IMR-90 (cell line): ENCODE results near the gene EGFL8. TPM values are rescaled to one million over a fixed set of nuclear protein-coding genes. Genes with fewer than 3 reads are reported as not detected.

Experiments used
- ATAC-seq: fragments of 200-7000 bp; cut with Tn5 transposase; 2 replicates; pipeline ENCODE4 v1.9.1; 2020; ENCODE audit warnings: low read depth, mild to moderate bottlenecking, moderate library complexity
- BruUV-seq: library from RNA; stranded (reverse); fragments of 400-500 nt; replicated peaks from 2 replicates; lab custom pipeline; 2021; lab: Mats Ljungman, UMichigan
- CTCF ChIA-PET: fragments of 300-600 bp; formaldehyde crosslinking; extraction: SDS; loops from one replicate; lab custom pipeline; 2021; ENCODE audit warnings: antibody characterized with exemption; lab: Yijun Ruan, JAX
- POLR2A ChIA-PET: fragments of 300-600 bp; sonication (Branson Sonifier 250); formaldehyde crosslinking; loops from one replicate; lab custom pipeline; 2022; ENCODE audit warnings: antibody characterized with exemption; ENCODE audit not compliant: unreplicated experiment; lab: Charles Lee
- DNase-seq: peaks from one replicate; pipeline ENCODE4 v3.0.0; 2013
- H2AFZ ChIP-seq: replicated peaks from 2 replicates; pipeline ENCODE3; 2013; ENCODE audit warnings: low read length, mild to moderate bottlenecking; ENCODE audit not compliant: poor library complexity
- H2AK5ac ChIP-seq: 2 replicates; pipeline ENCODE4 v1.6.1; 2013; ENCODE audit warnings: low read depth, low read length, inconsistent platforms
- H2AK9ac ChIP-seq: replicated peaks from 2 replicates; pipeline ENCODE3; 2013; ENCODE audit warnings: mild to moderate bottlenecking, low read depth, low read length, moderate library complexity; ENCODE audit not compliant: poor library complexity
- H2BK120ac ChIP-seq: 2 replicates; pipeline ENCODE4 v1.6.1; 2013; ENCODE audit warnings: low read depth, low read length, inconsistent platforms
- H2BK15ac ChIP-seq: 3 replicates; pipeline ENCODE4 v1.6.1; 2013; ENCODE audit warnings: low read depth, low read length, inconsistent platforms
- H2BK20ac ChIP-seq: 2 replicates; pipeline ENCODE4 v1.6.1; 2013; ENCODE audit warnings: low read depth, mild to moderate bottlenecking, inconsistent platforms, low read length, moderate library complexity
- H2BK5ac ChIP-seq: 2 replicates; pipeline ENCODE4 v1.6.1; 2013; ENCODE audit warnings: mild to moderate bottlenecking, low read depth, low read length, inconsistent platforms; ENCODE audit not compliant: poor library complexity, severe bottlenecking
- H3K14ac ChIP-seq: replicated peaks from 2 replicates; pipeline ENCODE4 v1.6.1; 2013; ENCODE audit warnings: low read depth, low read length, inconsistent platforms
- H3K18ac ChIP-seq: 2 replicates; pipeline ENCODE4 v1.6.1; 2013; ENCODE audit warnings: low read depth, low read length, control low read depth
- H3K23ac ChIP-seq: 2 replicates; pipeline ENCODE4 v1.6.1; 2013; ENCODE audit warnings: low read depth, low read length, inconsistent platforms
- H3K27ac ChIP-seq: 2 replicates; pipeline ENCODE4 v1.5.1; 2013; ENCODE audit warnings: mild to moderate bottlenecking, control low read depth, low read length; ENCODE audit not compliant: insufficient read depth
- H3K27me3 ChIP-seq: 2 replicates; pipeline ENCODE4 v1.6.1; 2013; ENCODE audit warnings: low read length; ENCODE audit not compliant: control insufficient read depth, insufficient read depth
- H3K36me3 ChIP-seq: 2 replicates; pipeline ENCODE4 v1.6.1; 2013; ENCODE audit warnings: low read length, mixed read lengths; ENCODE audit not compliant: control insufficient read depth, insufficient read depth
- H3K4ac ChIP-seq: 2 replicates; pipeline ENCODE4 v1.6.1; 2013; ENCODE audit warnings: low read depth, low read length, inconsistent platforms
- H3K4me1 ChIP-seq: 2 replicates; pipeline ENCODE4 v1.6.1; 2013; ENCODE audit warnings: low read length, mixed read lengths; ENCODE audit not compliant: control insufficient read depth, insufficient read depth
- H3K4me2 ChIP-seq: 2 replicates; pipeline ENCODE4 v1.6.1; 2013; ENCODE audit warnings: low read depth, mild to moderate bottlenecking, control low read depth, low read length, moderate library complexity
- H3K4me3 ChIP-seq: 2 replicates; pipeline ENCODE4 v1.5.1; 2013; ENCODE audit warnings: low read depth, mild to moderate bottlenecking, control low read depth, low read length, moderate library complexity; ENCODE audit not compliant: insufficient read depth
- H3K56ac ChIP-seq: 2 replicates; pipeline ENCODE4 v1.6.1; 2013; ENCODE audit warnings: low read length, inconsistent platforms; ENCODE audit not compliant: insufficient read depth; ENCODE audit errors: extremely low read depth
- H3K79me1 ChIP-seq, 2 experiments: 2 replicates each; pipeline ENCODE4 v1.6.1; 2013; ENCODE audit warnings: low read length in 2 of 2, inconsistent platforms in 1 of 2, low read depth in 1 of 2
- H3K9ac ChIP-seq: 2 replicates; pipeline ENCODE4 v1.6.1; 2013; ENCODE audit warnings: low read depth, low read length, control low read depth
- H3K9me1 ChIP-seq: 2 replicates; pipeline ENCODE4 v1.6.1; 2013; ENCODE audit warnings: low read length, inconsistent platforms; ENCODE audit not compliant: insufficient read depth
- H3K9me3 ChIP-seq: 2 replicates; pipeline ENCODE4 v1.6.1; 2013; ENCODE audit warnings: low read length; ENCODE audit not compliant: control insufficient read depth, insufficient read depth
- H4K20me1 ChIP-seq: 2 replicates; pipeline ENCODE4 v1.6.1; 2013; ENCODE audit warnings: low read length, inconsistent platforms; ENCODE audit not compliant: insufficient read depth
- H4K5ac ChIP-seq: 2 replicates; pipeline ENCODE4 v1.6.1; 2013; ENCODE audit warnings: mild to moderate bottlenecking, low read depth, low read length, control low read depth
- H4K8ac ChIP-seq, 2 experiments: 2 replicates each; pipeline ENCODE4 v1.6.1; 2013; ENCODE audit warnings: low read depth in 2 of 2, low read length in 2 of 2, control low read depth in 1 of 2, inconsistent platforms in 1 of 2
- H4K91ac ChIP-seq: 2 replicates; pipeline ENCODE4 v1.6.1; 2013; ENCODE audit warnings: low read depth, low read length, inconsistent platforms; ENCODE audit not compliant: insufficient read depth
- CEBPB ChIP-seq: IDR thresholded peaks from 2 replicates; pipeline ENCODE4 v1.6.1; 2012; ENCODE audit warnings: low read depth, low read length, improper control_type of control experiment
- POLR2A ChIP-seq: IDR thresholded peaks from 2 replicates; pipeline ENCODE4 v1.6.1; 2012; ENCODE audit warnings: mild to moderate bottlenecking, low read depth, low read length
- RCOR1 ChIP-seq: IDR thresholded peaks from 2 replicates; pipeline ENCODE4 v1.6.1; 2012; ENCODE audit warnings: mild to moderate bottlenecking, low read length, improper control_type of control experiment; ENCODE audit not compliant: insufficient replicate concordance
- RFX5 ChIP-seq: IDR thresholded peaks from 2 replicates; pipeline ENCODE4 v1.8.0; 2012; ENCODE audit warnings: low read depth, mild to moderate bottlenecking, low read length, moderate library complexity
- WGBS, 2 experiments: methylation state at CpG; one replicate each; pipeline versions ENCODE4 v1.1.5 to v1.1.7; 2013; ENCODE audit warnings: missing lambda C conversion rate in 2 of 2; ENCODE audit not compliant: insufficient read length in 1 of 2; ENCODE audit errors: extremely low coverage in 2 of 2; 5-methylcytosine and 5-hydroxymethylcytosine counted together
- dilution Hi-C: fragments of 300-500 bp; cut with HindIII; formaldehyde crosslinking; loops from one replicate; pipeline ENCODE4 v1.14.3; 2018; ENCODE audit warnings: low sequenced_read_pairs; ENCODE audit not compliant: unreplicated experiment
- in situ Hi-C: fragments of 300-500 bp; cut with MboI; formaldehyde crosslinking; loops from 3 replicates; pipeline ENCODE4 v1.14.3; 2019; ENCODE audit warnings: low sequenced_read_pairs, inconsistent platforms, mixed read lengths
- intact Hi-C: fragments of 100-400 bp; cut with micrococcal nuclease; formaldehyde crosslinking; loops from 2 replicates; pipeline ENCODE4 v1.10.0; 2022
- polyA plus RNA-seq, 3 experiments: library from polyadenylated mRNA; depleted of rRNA; stranded (reverse); fragments of >200 nt; gene quantifications; 2 replicates each; pipeline ENCODE4 v1.2.3, GENCODE V29; 2012; ENCODE audit warnings: low replicate concordance in 1 of 3
- total RNA-seq: library from RNA; depleted of rRNA; stranded (reverse); fragments of >200 nt; gene quantifications from 2 replicates; pipeline ENCODE4 v1.2.3, GENCODE V29; 2012

EGFL8 gene
- total and polyA plus RNA-seq, 2 of the 4 experiments (the other 2 are of a cell fraction), result 0.18 to 4.7 TPM

DNA sequence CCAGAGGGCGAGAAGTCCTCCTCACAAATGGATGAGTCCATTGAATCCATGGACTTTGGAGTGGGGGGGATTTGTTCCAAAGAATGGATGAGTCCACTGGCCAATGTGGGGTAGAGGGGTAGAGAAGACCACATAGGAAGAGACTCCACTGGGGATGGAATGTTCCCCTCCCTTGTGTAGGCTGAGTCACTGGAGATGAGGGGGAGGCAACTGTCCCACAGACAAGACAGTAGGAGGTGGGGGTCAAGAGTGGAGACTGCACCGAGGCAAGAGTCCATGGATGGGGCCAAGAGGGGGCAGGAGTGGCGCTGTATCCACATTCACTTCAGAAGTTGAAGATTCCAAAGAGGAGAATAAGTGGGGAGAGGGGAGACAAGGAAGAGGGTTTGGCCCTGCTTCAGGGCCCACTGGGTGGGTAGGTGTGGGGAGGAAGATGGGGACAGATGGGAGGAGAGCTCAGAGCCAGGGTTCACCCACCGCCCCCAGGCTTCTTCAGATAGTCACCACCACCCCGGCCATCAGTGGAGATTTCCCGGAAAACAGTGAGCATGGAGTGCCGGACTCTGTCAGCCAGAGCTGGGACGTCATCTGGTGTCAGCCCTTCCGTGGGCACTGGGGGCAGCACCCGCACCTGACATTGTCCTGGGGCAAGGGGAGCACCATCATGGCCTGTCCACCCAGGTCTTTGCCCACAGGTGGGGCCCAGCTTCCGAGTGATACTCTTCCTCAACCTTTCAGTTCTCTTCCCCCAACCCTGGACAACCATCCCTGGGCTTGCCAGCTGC, 4.6 kb downstream of the EGFL8 start:
- dilution Hi-C loops (no loop called here), intact Hi-C loops (no loop called here), in situ Hi-C loops (no loop called here)
- peaks cover 21% of the 10 kb centered on the region for H3K9me1 ChIP-seq
- ATAC-seq (peak; percentile 49), DNase-seq (peak; percentile 12)
- ChIA-PET CTCF (no interaction called here), POLR2A (no interaction called here)
- WGBS, 2 experiments, result 93% methylated on average over 5 of the region's 11 CpGs; no CpG with 5 or more reads in 1 of the 2 experiments
- H3K14ac ChIP-seq, result no peak overlapping the region
- H2BK20ac ChIP-seq, result no peak overlapping the region
- no peak overlapping the region for H2AK5ac ChIP-seq
- H3K9me3 ChIP-seq, result no peaks in the 10 kb centered on the region
- no peak overlapping the region for H3K4me3 ChIP-seq
- H3K4ac ChIP-seq, result no peak overlapping the region
- no peak overlapping the region for H3K4me2 ChIP-seq
- TF ChIP-seq RCOR1, result no peak
- TF ChIP-seq CEBPB, result no peak
- no peak for TF ChIP-seq RFX5
- no peak for TF ChIP-seq POLR2A
- no peak overlapping the region for H2AFZ ChIP-seq
- no peak overlapping the region for H3K56ac ChIP-seq
- no peak overlapping the region for H4K91ac ChIP-seq
- H4K20me1 ChIP-seq, result no peaks in the 10 kb centered on the region
- H3K27me3 ChIP-seq, result no peaks in the 10 kb centered on the region
- H3K23ac ChIP-seq, result no peak overlapping the region
- no peak overlapping the region for H3K27ac ChIP-seq
- no peak overlapping the region for H4K8ac ChIP-seq
- H3K4me1 ChIP-seq, result peaks cover 3% of the 10 kb centered on the region
- no TSS peak for BruUV-seq
- no peak overlapping the region for H2BK15ac ChIP-seq
- H3K18ac ChIP-seq, result no peak overlapping the region
- H3K36me3 ChIP-seq, result peaks cover 53% of the 10 kb centered on the region
- no peak overlapping the region for H2BK120ac ChIP-seq
- H2AK9ac ChIP-seq, result no peak overlapping the region
- no peak overlapping the region for H2BK5ac ChIP-seq
- H3K79me1 ChIP-seq, result peaks cover 14 to 38% of the 10 kb centered on the region in 2 experiments; a peak in 3 of 4 replicates
- no peak overlapping the region for H4K5ac ChIP-seq
- no peak overlapping the region for H3K9ac ChIP-seq
